Endothelial cell (in vitro differentiated cells): Measurements from ENCODE around the gene SQSTM1. TPM values are rescaled to one million over a fixed set of nuclear protein-coding genes. Genes with fewer than 3 reads are reported as not detected.
"Not testable (repeated sequence)": the region's sequence is repeated elsewhere in the genome, so short reads cannot be mapped to it uniquely, and the experiment has no call there.

Experiments used
- DNase-seq: peaks from one replicate; pipeline ENCODE4 v3.0.0; 2021; ENCODE audit warnings: low spot score
- H3K27ac Mint-ChIP-seq: one replicate; pipeline ENCODE4 v1.8.0; 2021; ENCODE audit warnings: mixed read lengths, inconsistent platforms; ENCODE audit not compliant: unreplicated experiment
- H3K27me3 Mint-ChIP-seq: one replicate; pipeline ENCODE4 v1.8.0; 2021; ENCODE audit warnings: mild to moderate bottlenecking, moderate library complexity, mixed read lengths, inconsistent platforms; ENCODE audit not compliant: unreplicated experiment
- H3K36me3 Mint-ChIP-seq: one replicate; pipeline ENCODE4 v1.8.0; 2021; ENCODE audit warnings: mild to moderate bottlenecking, low read depth, mixed read lengths, inconsistent platforms; ENCODE audit not compliant: unreplicated experiment
- H3K4me1 Mint-ChIP-seq: one replicate; pipeline ENCODE4 v1.8.0; 2021; ENCODE audit warnings: mild to moderate bottlenecking, mixed read lengths, inconsistent platforms; ENCODE audit not compliant: unreplicated experiment
- H3K4me3 Mint-ChIP-seq: one replicate; pipeline ENCODE4 v1.8.0; 2021; ENCODE audit warnings: mild to moderate bottlenecking, mixed read lengths, inconsistent platforms; ENCODE audit not compliant: unreplicated experiment
- H3K9me3 Mint-ChIP-seq: one replicate; pipeline ENCODE4 v1.8.0; 2021; ENCODE audit warnings: mixed read lengths, inconsistent platforms; ENCODE audit not compliant: unreplicated experiment
- CTCF ChIP-seq: fragments of 200-600 bp; sonication (generic); IDR thresholded peaks from one replicate; pipeline ENCODE4 v1.5.0; 2021; ENCODE audit warnings: antibody characterized with exemption; ENCODE audit not compliant: unreplicated experiment
- total RNA-seq: library from RNA; stranded (reverse); fragmentation: NEBNext Ultra II Directional; extraction: Animal tissue kit (Norgen Biotek cat#: 25700); gene quantifications from one replicate; pipeline ENCODE4 v1.2.1, GENCODE V29; 2021; ENCODE audit not compliant: unreplicated experiment

Gene SQSTM1
- total RNA-seq, 1 donor from 2014 or later = 82.2 TPM

- Mint-ChIP-seq H3K4me3 (no peak overlapping the region), H3K36me3 (peaks cover 31% of the 10 kb centered on the region)
- DNase-seq = no peak
Observed at GRCh38 chr5:179780362-179780761, 40.3 kb upstream of the SQSTM1 start.

GRCh38 chr5:179781846-179782245 lies 38.9 kb upstream of the SQSTM1 start:
- no peak overlapping the region for H3K27ac Mint-ChIP-seq

More at GRCh38 chr5:179780362-179780761, 40.3 kb upstream of the SQSTM1 start:
- Mint-ChIP-seq H3K27ac (no peak overlapping the region), H3K27me3 (peaks cover 5% of the 10 kb centered on the region), H3K4me1 (peaks cover 6% of the 10 kb centered on the region), H3K9me3 (no peaks in the 10 kb centered on the region)
- TF ChIP-seq CTCF = no peak

GRCh38 chr5:179783128-179783527 lies 37.6 kb upstream of the SQSTM1 start:
- Mint-ChIP-seq H3K4me3 (no peak overlapping the region), H3K4me1 (peaks cover 3% of the 10 kb centered on the region), H3K27me3 (peaks cover 2% of the 10 kb centered on the region), H3K9me3 (no peaks in the 10 kb centered on the region), H3K36me3 (peaks cover 18% of the 10 kb centered on the region), H3K27ac (no peak overlapping the region)
- DNase-seq = no peak
- no peak for TF ChIP-seq CTCF

More at GRCh38 chr5:179781846-179782245, 38.9 kb upstream of the SQSTM1 start:
- peaks cover 23% of the 10 kb centered on the region for H3K36me3 Mint-ChIP-seq
- TF ChIP-seq CTCF = no peak
- peaks cover 5% of the 10 kb centered on the region for H3K27me3 Mint-ChIP-seq
- no peak overlapping the region for H3K4me3 Mint-ChIP-seq
- H3K9me3 Mint-ChIP-seq = no peaks in the 10 kb centered on the region
- no peak for DNase-seq
- peaks cover 6% of the 10 kb centered on the region for H3K4me1 Mint-ChIP-seq

- Mint-ChIP-seq H3K4me1 (no peaks in the 10 kb centered on the region), H3K27me3 (peaks cover 2% of the 10 kb centered on the region), H3K27ac (no peak overlapping the region), H3K9me3 (no peaks in the 10 kb centered on the region), H3K4me3 (no peak overlapping the region), H3K36me3 (no peaks in the 10 kb centered on the region)
- DNase-seq = no peak
- TF ChIP-seq CTCF = no peak
Observed at GRCh38 chr5:179786861-179787260, 33.8 kb upstream of the SQSTM1 start.

- Mint-ChIP-seq H3K36me3 (no peaks in the 10 kb centered on the region), H3K4me1 (no peaks in the 10 kb centered on the region), H3K27ac (no peak overlapping the region), H3K9me3 (no peaks in the 10 kb centered on the region), H3K4me3 (no peak overlapping the region), H3K27me3 (peaks cover 4% of the 10 kb centered on the region)
- no peak for TF ChIP-seq CTCF
- DNase-seq = no peak
Observed at GRCh38 chr5:179788193-179788854, 32.4 kb upstream of the SQSTM1 start.

- H3K36me3 Mint-ChIP-seq, H3K27ac Mint-ChIP-seq: not testable (repeated sequence)
Observed at GRCh38 chr5:179789278-179789677, 31.4 kb upstream of the SQSTM1 start.

More at GRCh38 chr5:179789278-179789677, 31.4 kb upstream of the SQSTM1 start:
- not testable (repeated sequence) for H3K4me3 Mint-ChIP-seq, H3K4me1 Mint-ChIP-seq, H3K27me3 Mint-ChIP-seq, DNase-seq, H3K9me3 Mint-ChIP-seq
